Measurements from ENCODE around the gene TRMT44. TPM values are rescaled to one million over a fixed set of nuclear protein-coding genes. Genes with fewer than 3 reads are reported as not detected.
"Not testable (repeated sequence)": the region's sequence is repeated elsewhere in the genome, so short reads cannot be mapped to it uniquely, and the experiment has no call there.

The TRMT44 gene
- total RNA-seq, 1 donor from 2014 or later: 41.2 TPM

DNA sequence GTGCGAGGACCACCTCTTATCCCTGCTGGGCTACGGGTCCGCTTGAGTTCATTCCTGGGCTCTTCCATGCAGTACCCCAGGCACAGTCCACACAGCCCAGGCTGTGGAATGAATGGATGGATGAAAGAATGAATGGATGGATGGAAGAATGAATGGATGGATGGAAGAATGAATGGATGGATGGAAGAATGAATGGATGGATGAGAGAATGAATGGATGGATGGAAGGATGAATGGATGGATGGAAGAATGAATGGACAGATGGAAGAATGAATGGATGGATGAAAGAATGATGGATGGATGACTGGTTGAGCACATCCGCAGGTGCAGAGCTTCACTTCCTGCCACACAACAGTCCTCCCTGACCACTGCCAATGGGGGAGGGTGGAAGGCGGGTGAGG lies 28.3 kb upstream of the TRMT44 start:
- no peak for DNase-seq (ENCODE audit: low spot score in 2 of 2, unreplicated experiment in 2 of 2)
- Mint-ChIP-seq H3K27ac (no peak overlapping the region), H3K4me3 (no peak overlapping the region), H3K4me1 (peaks cover 4% of the 10 kb centered on the region), H3K9me3 (no peaks in the 10 kb centered on the region), H3K27me3 (ENCODE audit: low read depth) (no peaks in the 10 kb centered on the region), H3K36me3 (peaks cover 34% of the 10 kb centered on the region)
- TF ChIP-seq, protein P1, sequence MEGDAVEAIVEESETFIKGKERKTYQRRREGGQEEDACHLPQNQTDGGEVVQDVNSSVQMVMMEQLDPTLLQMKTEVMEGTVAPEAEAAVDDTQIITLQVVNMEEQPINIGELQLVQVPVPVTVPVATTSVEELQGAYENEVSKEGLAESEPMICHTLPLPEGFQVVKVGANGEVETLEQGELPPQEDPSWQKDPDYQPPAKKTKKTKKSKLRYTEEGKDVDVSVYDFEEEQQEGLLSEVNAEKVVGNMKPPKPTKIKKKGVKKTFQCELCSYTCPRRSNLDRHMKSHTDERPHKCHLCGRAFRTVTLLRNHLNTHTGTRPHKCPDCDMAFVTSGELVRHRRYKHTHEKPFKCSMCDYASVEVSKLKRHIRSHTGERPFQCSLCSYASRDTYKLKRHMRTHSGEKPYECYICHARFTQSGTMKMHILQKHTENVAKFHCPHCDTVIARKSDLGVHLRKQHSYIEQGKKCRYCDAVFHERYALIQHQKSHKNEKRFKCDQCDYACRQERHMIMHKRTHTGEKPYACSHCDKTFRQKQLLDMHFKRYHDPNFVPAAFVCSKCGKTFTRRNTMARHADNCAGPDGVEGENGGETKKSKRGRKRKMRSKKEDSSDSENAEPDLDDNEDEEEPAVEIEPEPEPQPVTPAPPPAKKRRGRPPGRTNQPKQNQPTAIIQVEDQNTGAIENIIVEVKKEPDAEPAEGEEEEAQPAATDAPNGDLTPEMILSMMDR (IDR thresholded peaks at IDR 0.05; ENCODE audit: unreplicated experiment): no peak

DNA sequence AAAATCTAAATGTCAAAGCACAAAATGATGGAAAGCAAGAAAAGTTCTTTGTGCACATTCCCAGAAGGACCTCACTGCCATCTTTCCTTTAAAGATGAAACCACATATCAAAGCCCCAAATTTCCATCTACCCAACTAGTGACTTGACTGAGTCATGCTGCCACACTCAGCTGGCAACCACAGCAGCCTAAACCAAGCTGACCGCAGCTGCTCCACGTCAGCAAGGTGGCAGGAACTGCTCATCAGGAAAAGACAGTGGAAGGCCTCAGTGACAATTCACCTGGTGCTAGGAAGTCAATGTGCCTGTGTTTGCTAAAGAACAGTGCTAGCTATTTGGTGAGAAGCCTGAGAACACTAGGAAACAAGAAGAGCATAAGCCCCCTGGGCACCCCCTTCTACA lies 26.2 kb upstream of the TRMT44 start:
- Mint-ChIP-seq H3K9me3 (no peaks in the 10 kb centered on the region), H3K27ac (no peak overlapping the region), H3K27me3 (ENCODE audit: low read depth) (no peaks in the 10 kb centered on the region), H3K4me1 (peaks cover 4% of the 10 kb centered on the region), H3K36me3 (peaks cover 22% of the 10 kb centered on the region), H3K4me3 (no peak overlapping the region)
- TF ChIP-seq, protein P1 (IDR thresholded peaks at IDR 0.05; ENCODE audit: unreplicated experiment): no peak
- DNase-seq (ENCODE audit: low spot score in 2 of 2, unreplicated experiment in 2 of 2): no peak

DNA sequence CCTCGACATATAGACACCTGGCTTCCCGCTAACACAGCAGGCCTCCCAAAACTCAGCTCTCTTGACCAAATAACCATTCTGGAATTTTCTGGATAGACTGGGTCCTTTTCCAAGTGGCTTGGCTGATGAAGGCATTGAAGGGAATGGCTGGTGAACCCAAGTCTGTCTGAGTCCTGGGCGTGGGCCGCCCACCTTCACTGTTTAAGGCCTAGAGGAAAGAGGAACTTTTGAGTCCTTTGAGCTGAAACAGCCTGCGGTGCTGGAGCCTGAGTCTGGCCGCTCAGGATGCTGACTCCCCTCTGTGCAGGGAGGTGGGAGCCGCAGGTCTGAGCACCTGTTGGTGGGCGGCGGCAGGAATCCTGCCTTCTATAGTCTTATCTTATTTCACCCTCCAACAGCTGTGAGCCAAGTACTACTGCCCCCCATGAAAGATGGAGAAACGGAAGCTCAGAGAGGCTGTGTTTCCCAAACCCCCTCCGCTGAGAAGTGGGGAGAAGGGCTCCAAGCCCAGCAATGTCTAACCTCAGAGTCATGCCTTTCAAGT lies 23.4 kb upstream of the TRMT44 start:
- TF ChIP-seq, protein P1 (IDR thresholded peaks at IDR 0.05; ENCODE audit: unreplicated experiment): no peak
- Mint-ChIP-seq H3K4me1 (peaks cover 18% of the 10 kb centered on the region), H3K9me3 (no peaks in the 10 kb centered on the region), H3K27ac (no peak overlapping the region), H3K4me3 (no peak overlapping the region), H3K27me3 (ENCODE audit: low read depth) (no peaks in the 10 kb centered on the region), H3K36me3 (peaks cover 25% of the 10 kb centered on the region)
- DNase-seq (ENCODE audit: low spot score in 2 of 2, unreplicated experiment in 2 of 2): no peak

DNA sequence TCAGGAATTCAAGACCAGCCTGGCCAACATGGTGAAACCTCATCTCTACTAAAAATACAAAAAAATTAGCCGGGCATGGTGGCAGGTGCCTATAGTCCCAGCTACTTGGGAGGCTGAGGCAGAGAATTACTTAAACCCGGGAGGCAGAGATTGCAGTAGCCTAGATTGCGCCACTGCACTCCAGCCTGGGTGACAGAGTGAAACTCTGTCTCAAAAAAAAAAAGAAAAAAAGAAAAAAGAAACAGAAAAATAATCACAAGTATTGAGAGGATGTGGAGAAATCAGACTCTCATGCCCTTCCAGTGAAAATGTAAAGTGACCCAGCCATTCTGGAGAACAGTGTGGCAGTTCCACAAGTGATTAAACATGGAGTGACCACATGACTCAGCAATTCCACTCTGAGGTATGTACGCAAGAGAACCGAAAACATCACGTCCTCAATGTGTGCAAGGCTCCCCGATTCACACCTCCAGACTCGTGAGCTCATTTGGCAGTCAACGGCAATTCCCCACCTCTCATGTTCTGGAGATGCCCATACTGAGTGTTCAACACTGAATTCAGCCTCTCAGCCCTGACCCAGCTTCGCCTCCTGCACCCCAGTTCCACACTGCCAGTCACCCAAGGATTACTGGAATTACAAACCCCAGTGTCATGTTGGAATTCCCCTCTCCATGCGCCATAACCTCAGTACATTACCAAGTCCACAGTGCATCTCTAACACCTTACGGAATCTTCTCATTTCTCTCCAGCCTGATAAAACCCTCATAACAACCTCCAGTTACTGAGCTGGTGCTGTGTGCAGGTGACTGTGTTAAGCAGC lies 21.1 kb upstream of the TRMT44 start:
- H3K4me3 Mint-ChIP-seq: no peak overlapping the region
- H3K36me3 Mint-ChIP-seq: peaks cover 17% of the 10 kb centered on the region
- H3K4me1 Mint-ChIP-seq: peaks cover 30% of the 10 kb centered on the region
- no peak for DNase-seq (ENCODE audit: low spot score in 2 of 2, unreplicated experiment in 2 of 2)
- H3K27me3 Mint-ChIP-seq (ENCODE audit: low read depth): no peaks in the 10 kb centered on the region
- TF ChIP-seq, protein P1 (IDR thresholded peaks at IDR 0.05; ENCODE audit: unreplicated experiment): no peak
- no peak overlapping the region for H3K27ac Mint-ChIP-seq
- H3K9me3 Mint-ChIP-seq: no peaks in the 10 kb centered on the region

DNA sequence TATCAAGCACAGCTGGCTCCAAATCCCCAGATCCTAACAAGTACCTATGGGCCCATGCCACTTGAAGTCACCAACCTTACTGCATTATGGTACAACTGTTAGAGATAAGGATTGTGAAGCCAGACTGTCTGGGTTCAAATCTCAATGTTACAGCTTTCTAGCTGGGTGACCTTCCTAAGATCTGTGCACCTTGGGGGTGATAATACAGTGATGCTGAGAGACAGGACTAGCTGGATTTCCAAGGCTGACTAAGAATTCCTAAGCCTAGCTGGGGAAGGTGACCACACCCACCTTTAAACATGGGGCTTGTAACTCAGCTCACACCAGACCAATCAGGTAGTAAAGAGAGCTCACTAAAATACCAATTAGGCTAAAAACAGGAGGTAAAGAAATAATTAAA lies 20.4 kb upstream of the TRMT44 start:
- H3K9me3 Mint-ChIP-seq; H3K27me3 Mint-ChIP-seq (ENCODE audit: low read depth); DNase-seq (ENCODE audit: low spot score in 2 of 2, unreplicated experiment in 2 of 2); H3K27ac Mint-ChIP-seq; H3K4me3 Mint-ChIP-seq: not testable (repeated sequence)
- Mint-ChIP-seq H3K36me3 (peaks cover 16% of the 10 kb centered on the region), H3K4me1 (peaks cover 30% of the 10 kb centered on the region)

DNA sequence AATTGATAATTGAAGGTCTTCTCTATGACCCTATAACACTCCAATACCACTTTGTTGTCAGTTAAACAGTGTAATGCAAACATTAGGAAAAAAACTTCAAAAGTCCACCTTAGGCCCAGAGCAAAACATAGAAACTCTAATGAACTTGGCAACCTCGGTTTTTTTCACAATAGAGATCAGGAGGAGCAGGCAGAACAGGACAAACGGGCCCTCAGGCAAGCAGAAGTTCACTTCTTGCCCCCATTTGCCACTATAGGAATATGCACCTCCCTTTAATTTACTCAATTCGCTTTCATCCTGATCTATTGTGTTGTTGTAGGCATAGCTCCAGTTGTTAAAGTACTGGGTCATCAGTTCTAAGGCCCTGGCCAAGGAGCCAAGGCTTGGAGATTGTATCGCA lies 18.2 kb upstream of the TRMT44 start:
- no peaks in the 10 kb centered on the region for H3K27me3 Mint-ChIP-seq (ENCODE audit: low read depth)
- peaks cover 38% of the 10 kb centered on the region for H3K4me1 Mint-ChIP-seq
- peaks cover 19% of the 10 kb centered on the region for H3K36me3 Mint-ChIP-seq
- TF ChIP-seq, protein P1 (IDR thresholded peaks at IDR 0.05; ENCODE audit: unreplicated experiment): no peak
- H3K9me3 Mint-ChIP-seq: peaks cover 4% of the 10 kb centered on the region
- DNase-seq (ENCODE audit: low spot score in 2 of 2, unreplicated experiment in 2 of 2): no peak
- no peak overlapping the region for H3K4me3 Mint-ChIP-seq
- H3K27ac Mint-ChIP-seq: peak overlapping the region; percentile 94

Measured in mesothelial cell of epicardium (in vitro differentiated cells).